Ascending aorta (tissue), 2 donors: ENCODE results near the gene NOTO. TPM values are rescaled to one million over a fixed set of nuclear protein-coding genes. Genes with fewer than 3 reads are reported as not detected.

Experiments
- DNase-seq, 2 donors: peaks; one replicate each; pipeline ENCODE4 v3.0.0-alpha.2; 2019; ENCODE audit warnings: low spot score in 2 of 2
- H3K27ac ChIP-seq, 2 donors: fragments of 200-600 bp; sonication (generic); one replicate each; pipeline ENCODE4 v1.5.1; 2016 to 2017; ENCODE audit warnings: mild to moderate bottlenecking in 1 of 2
- H3K27me3 ChIP-seq: fragments of 200-600 bp; sonication (generic); one replicate; pipeline ENCODE4 v1.5.1; 2017
- H3K36me3 ChIP-seq, 2 donors: fragments of 200-600 bp; sonication (generic); one replicate each; pipeline ENCODE4 v1.5.1; 2016
- H3K4me1 ChIP-seq, 2 donors: fragments of 200-600 bp; sonication (generic); one replicate each; pipeline ENCODE4 v1.5.1; 2016 to 2017; ENCODE audit warnings: mild to moderate bottlenecking in 1 of 2
- H3K4me3 ChIP-seq, 2 donors: fragments of 200-600 bp; sonication (generic); one replicate each; pipeline ENCODE4 v1.5.1; 2016 to 2017; ENCODE audit warnings: mild to moderate bottlenecking in 1 of 2
- H3K9me3 ChIP-seq, 2 donors: fragments of 200-600 bp; sonication (generic); one replicate each; pipeline ENCODE4 v1.5.1; 2016
- CTCF ChIP-seq, 3 experiments: fragments of 200-600 bp in 2 of 3; fragments of 450-650 bp in 1 of 3; sonication (generic) in 2 of 3; IDR thresholded peaks; one replicate each; pipeline ENCODE4 v1.5.1; 2016 to 2019; ENCODE audit warnings: antibody characterized with exemption in 3 of 3, mild to moderate bottlenecking in 1 of 3, moderate library complexity in 1 of 3
- intact Hi-C: fragments of 100-400 bp; cut with DNase I; formaldehyde crosslinking; loops from one replicate; pipeline ENCODE4 v1.15.1; 2023
- total RNA-seq: library from RNA; depleted of rRNA; stranded (reverse); fragments of >200 nt; gene quantifications from one replicate; pipeline ENCODE4 v1.1.0, GENCODE V29; 2016

NOTO gene
- total RNA-seq, 1 donor from 2014 or later: not detected

GRCh38 chr2:73233932-73234832 lies 31.8 kb downstream of the NOTO start, which contains the start of gene CCT7:
TSS of gene CCT7 (plus strand) at chr2:73234308. CDS start at chr2:73234379, 71 bp downstream.
- peak; percentile 67 to 94 for DNase-seq
- Histone ChIP-seq H3K27ac (peak within 1 kb of the TSS; percentile 93 to 96), H3K36me3 (peaks cover 1 to 9% of the 10 kb centered on the region in 2 donors), H3K27me3 (no peaks in the 10 kb centered on the region), H3K4me3 (peak within 1 kb of the TSS; percentile 82 to 85), H3K9me3 (no peaks in the 10 kb centered on the region), H3K4me1 (peaks cover 4 to 5% of the 10 kb centered on the region in 2 donors)
- intact Hi-C loops: loop anchor here (1.0 to 10.0 kb wide), 6 partner anchors 20 to 1223 kb away; partner anchors contain the start of genes DGUOK, INO80B, SFXN5 and SMYD5
- no peak for TF ChIP-seq CTCF (IDR thresholded peaks at IDR 0.05)

DNA sequence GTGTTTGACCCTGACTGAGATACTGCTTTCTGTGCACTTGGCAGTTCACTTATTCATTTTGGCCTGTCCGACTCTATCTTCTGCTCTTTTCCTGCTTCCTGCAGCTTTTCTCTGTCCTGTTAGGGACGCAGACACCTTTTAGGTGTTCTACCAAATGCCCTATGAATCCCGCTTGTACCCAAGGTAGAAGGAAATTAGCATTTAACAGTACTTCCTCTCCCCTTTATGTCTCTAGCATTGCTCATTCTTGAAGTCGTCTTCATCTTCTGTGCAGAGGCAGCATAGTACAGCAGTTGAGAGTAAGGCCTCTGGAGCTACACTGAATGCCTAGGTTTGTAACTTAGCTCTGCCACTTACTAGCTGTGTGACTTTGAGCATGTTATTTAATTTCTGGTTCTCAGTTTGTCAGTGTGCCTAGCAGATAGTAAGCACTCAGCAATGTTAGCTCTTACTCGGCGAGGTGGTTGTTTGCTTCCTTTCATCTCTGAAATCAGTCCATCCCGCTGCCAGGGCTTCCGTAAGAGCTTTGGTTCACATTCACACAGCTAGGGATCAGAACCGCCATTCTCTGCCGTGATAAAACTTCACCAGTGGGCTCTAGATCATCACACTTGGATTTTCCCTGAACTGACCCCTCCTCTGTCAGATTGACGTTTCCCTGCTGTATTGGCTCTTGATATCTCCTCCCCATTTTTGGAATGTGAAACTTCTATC lies 33.1 kb downstream of the NOTO start:
- intact Hi-C loops: loop anchor here (2.0 to 10.0 kb wide), 2 partner anchors 151 to 689 kb away; partner anchors contain the start of gene DGUOK
- H3K4me1 ChIP-seq: peaks cover 4 to 5% of the 10 kb centered on the region in 2 donors

DNA sequence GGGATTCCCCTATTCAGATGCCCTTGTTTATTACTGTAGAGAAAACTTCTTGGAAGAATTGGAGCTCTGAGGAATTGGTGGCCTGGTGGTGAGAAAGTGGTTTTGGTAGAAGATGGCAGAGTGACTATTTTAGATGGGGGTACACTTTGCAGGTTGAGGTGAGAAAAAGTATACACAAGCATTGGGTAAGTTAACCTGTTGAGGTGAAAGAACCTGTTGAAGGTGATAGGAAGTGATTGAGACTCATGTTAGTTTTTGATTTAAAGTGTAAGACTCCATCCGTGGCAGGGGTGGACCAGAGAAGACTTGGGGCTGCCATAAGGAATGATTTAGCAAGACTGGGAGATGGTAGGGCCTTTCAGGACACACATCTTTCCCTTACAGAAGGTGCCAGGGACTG lies 34.8 kb downstream of the NOTO start:
- H3K27me3 ChIP-seq: no peaks in the 10 kb centered on the region
- H3K36me3 ChIP-seq: peaks cover 14 to 29% of the 10 kb centered on the region in 2 donors
- H3K4me3 ChIP-seq: no peak overlapping the region
- no peak for TF ChIP-seq CTCF (IDR thresholded peaks at IDR 0.05)
- intact Hi-C loops: loop anchor here (10.0 kb wide), 1 partner anchor 688 kb away; the partner anchor contains the start of gene DGUOK
- H3K9me3 ChIP-seq: no peaks in the 10 kb centered on the region
- no peak overlapping the region for H3K27ac ChIP-seq
- H3K4me1 ChIP-seq: peaks cover 4 to 5% of the 10 kb centered on the region in 2 donors
- DNase-seq: no peak

More for the DNA sequence above, 33.1 kb downstream of the NOTO start:
- no peaks in the 10 kb centered on the region for H3K27me3 ChIP-seq
- peak overlapping the region; percentile 82 to 85 for H3K4me3 ChIP-seq
- TF ChIP-seq CTCF (IDR thresholded peaks at IDR 0.05): no peak
- DNase-seq: no peak
- peaks cover 9 to 15% of the 10 kb centered on the region in 2 donors for H3K36me3 ChIP-seq
- no peaks in the 10 kb centered on the region for H3K9me3 ChIP-seq
- H3K27ac ChIP-seq: no peak overlapping the region

DNA sequence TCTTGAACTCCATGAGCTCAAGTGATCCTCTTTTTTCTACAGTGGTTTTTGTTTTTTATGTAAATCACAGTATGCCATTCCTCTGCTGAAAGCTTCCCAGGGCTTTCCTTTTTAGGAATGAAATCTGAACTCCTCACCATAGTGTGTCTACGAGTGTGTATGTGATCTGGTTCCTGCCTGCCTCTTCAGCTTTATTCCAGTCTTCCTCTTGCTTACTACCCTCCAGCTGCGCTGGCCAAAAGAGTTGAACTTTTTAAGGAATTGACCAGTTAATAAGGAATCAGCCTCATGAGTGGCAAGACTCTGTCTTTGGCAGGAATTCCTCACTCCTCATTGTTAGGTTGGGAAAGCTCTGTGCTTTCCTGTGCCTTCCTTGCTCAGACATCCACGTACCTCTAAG lies 35.8 kb downstream of the NOTO start:
- Histone ChIP-seq H3K27ac (no peak overlapping the region), H3K27me3 (no peaks in the 10 kb centered on the region), H3K9me3 (no peaks in the 10 kb centered on the region), H3K36me3 (peaks cover 19 to 36% of the 10 kb centered on the region in 2 donors), H3K4me1 (peaks cover 0 to 2% of the 10 kb centered on the region in 2 donors), H3K4me3 (no peak overlapping the region)
- no peak for DNase-seq
- no peak for TF ChIP-seq CTCF (IDR thresholded peaks at IDR 0.05)
- intact Hi-C loops: loop anchor here (10.0 kb wide), 1 partner anchor 687 kb away; the partner anchor contains the start of gene DGUOK

GRCh38 chr2:73238976-73239375 lies 36.6 kb downstream of the NOTO start:
- Histone ChIP-seq H3K27me3 (no peaks in the 10 kb centered on the region), H3K4me3 (no peak overlapping the region), H3K27ac (no peak overlapping the region), H3K36me3 (peaks cover 24 to 43% of the 10 kb centered on the region in 2 donors), H3K4me1 (peaks cover 0 to 2% of the 10 kb centered on the region in 2 donors), H3K9me3 (no peaks in the 10 kb centered on the region)
- TF ChIP-seq CTCF (IDR thresholded peaks at IDR 0.05): no peak
- no peak for DNase-seq
- intact Hi-C loops: loop anchor here (10.0 kb wide), 1 partner anchor 686 kb away; the partner anchor contains the start of gene DGUOK
